ENCODE data around the gene THBS3. TPM values are rescaled to one million over a fixed set of nuclear protein-coding genes. Genes with fewer than 3 reads are reported as not detected.

The THBS3 gene
- total RNA-seq, 2 experiments from 2014 or later: 11.1 to 28.7 TPM

GRCh38 chr1:155188268-155188667 lies 19.4 kb downstream of the THBS3 start:
- Histone ChIP-seq H3K36me3 (ENCODE audit: insufficient read depth, low read length) (no peaks in the 10 kb centered on the region), H3K4me2 (ENCODE audit: low read length) (no peak overlapping the region), H4K20me1 (ENCODE audit: insufficient read depth, low read length) (no peaks in the 10 kb centered on the region), H3K4me1 (ENCODE audit: insufficient read depth, low read length, poor library complexity, severe bottlenecking) (peaks cover 24% of the 10 kb centered on the region), H3K79me2 (ENCODE audit: insufficient read depth, low read depth, low read length) (no peaks in the 10 kb centered on the region), H2AFZ (ENCODE audit: low read length) (no peak overlapping the region), H3K27ac (ENCODE audit: low read depth, low read length, poor library complexity, severe bottlenecking) (no peak overlapping the region), H3K4me3 (ENCODE audit: low read depth, low read length, poor library complexity, severe bottlenecking) (no peak overlapping the region), H3K9me3 (ENCODE audit: low read length) (no peaks in the 10 kb centered on the region), H3K9me2 (ENCODE audit: insufficient read depth, low read length) (no peaks in the 10 kb centered on the region)
- intact Hi-C loops (cut with micrococcal nuclease; ENCODE audit: unreplicated experiment): no loop called here
- ChIA-PET CTCF (ENCODE audit: unreplicated experiment) (no interaction called here), POLR2A (no interaction called here)
- DNase-seq (ENCODE audit: low spot score): no peak
- TF ChIP-seq, protein P1, sequence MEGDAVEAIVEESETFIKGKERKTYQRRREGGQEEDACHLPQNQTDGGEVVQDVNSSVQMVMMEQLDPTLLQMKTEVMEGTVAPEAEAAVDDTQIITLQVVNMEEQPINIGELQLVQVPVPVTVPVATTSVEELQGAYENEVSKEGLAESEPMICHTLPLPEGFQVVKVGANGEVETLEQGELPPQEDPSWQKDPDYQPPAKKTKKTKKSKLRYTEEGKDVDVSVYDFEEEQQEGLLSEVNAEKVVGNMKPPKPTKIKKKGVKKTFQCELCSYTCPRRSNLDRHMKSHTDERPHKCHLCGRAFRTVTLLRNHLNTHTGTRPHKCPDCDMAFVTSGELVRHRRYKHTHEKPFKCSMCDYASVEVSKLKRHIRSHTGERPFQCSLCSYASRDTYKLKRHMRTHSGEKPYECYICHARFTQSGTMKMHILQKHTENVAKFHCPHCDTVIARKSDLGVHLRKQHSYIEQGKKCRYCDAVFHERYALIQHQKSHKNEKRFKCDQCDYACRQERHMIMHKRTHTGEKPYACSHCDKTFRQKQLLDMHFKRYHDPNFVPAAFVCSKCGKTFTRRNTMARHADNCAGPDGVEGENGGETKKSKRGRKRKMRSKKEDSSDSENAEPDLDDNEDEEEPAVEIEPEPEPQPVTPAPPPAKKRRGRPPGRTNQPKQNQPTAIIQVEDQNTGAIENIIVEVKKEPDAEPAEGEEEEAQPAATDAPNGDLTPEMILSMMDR (conservative IDR thresholded peaks at IDR 0.05; ENCODE audit: low read length): no peak
- TF ChIP-seq EZH2phosphoT487 (IDR thresholded peaks at IDR 0.05; ENCODE audit: borderline replicate concordance, low read depth, low read length): no peak
- BruUV-seq (replicated peaks): no TSS peak

- DNase-seq (ENCODE audit: low spot score): no peak
- intact Hi-C loops (cut with micrococcal nuclease; ENCODE audit: unreplicated experiment): no loop called here
Measured at GRCh38 chr1:155187456-155187891, 20.2 kb downstream of the THBS3 start.

DNA sequence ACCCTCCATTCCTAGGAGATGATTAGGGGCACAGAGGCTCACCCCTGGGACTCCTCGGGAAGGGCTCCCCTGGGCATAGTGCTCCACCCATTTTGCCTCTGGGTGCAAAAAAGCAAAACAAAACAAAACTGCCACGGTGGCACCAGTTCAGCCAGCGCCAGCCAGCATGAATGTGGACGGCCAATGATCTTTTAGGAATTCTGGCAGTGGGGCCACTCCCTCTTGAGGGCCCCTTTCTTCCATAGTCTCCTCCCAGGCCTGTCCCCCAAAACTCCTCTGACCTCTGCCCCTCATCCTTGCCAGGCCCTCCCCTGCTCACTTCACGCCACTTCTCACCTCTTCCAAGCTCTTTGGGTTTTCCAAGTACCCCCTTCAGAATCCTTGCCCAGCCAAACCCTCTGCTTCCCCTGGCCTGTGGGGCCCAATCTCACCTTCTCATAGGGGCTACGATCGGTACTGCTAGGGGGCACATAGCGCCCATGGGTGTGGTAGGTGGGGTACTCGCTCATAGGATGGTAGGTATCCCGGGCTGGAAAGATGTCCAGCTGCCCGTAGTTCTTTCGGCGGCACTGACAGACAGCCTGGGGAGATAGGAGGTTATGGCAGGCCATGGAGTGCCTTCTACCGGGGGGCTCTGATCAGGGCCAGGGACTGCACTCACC lies 20.8 kb downstream of the THBS3 start:
- no peaks in the 10 kb centered on the region for H3K79me2 ChIP-seq (ENCODE audit: insufficient read depth, low read depth, low read length)
- H2AFZ ChIP-seq (ENCODE audit: low read length): no peak overlapping the region
- POLR2A ChIA-PET: no interaction called here
- H3K36me3 ChIP-seq (ENCODE audit: insufficient read depth, low read length): no peaks in the 10 kb centered on the region
- no peak overlapping the region for H3K27ac ChIP-seq (ENCODE audit: low read depth, low read length, poor library complexity, severe bottlenecking)
- no peaks in the 10 kb centered on the region for H3K9me3 ChIP-seq (ENCODE audit: low read length)
- no peak overlapping the region for H3K4me3 ChIP-seq (ENCODE audit: low read depth, low read length, poor library complexity, severe bottlenecking)
- DNase-seq (ENCODE audit: low spot score): no peak
- H3K4me2 ChIP-seq (ENCODE audit: low read length): no peak overlapping the region
- no peaks in the 10 kb centered on the region for H3K9me2 ChIP-seq (ENCODE audit: insufficient read depth, low read length)
- CTCF ChIA-PET (ENCODE audit: unreplicated experiment): no interaction called here
- intact Hi-C loops (cut with micrococcal nuclease; ENCODE audit: unreplicated experiment): no loop called here
- BruUV-seq (replicated peaks): no TSS peak
- peaks cover 20% of the 10 kb centered on the region for H3K4me1 ChIP-seq (ENCODE audit: insufficient read depth, low read length, poor library complexity, severe bottlenecking)
- no peaks in the 10 kb centered on the region for H4K20me1 ChIP-seq (ENCODE audit: insufficient read depth, low read length)
- TF ChIP-seq, protein P1 (conservative IDR thresholded peaks at IDR 0.05; ENCODE audit: low read length): no peak
- TF ChIP-seq EZH2phosphoT487 (IDR thresholded peaks at IDR 0.05; ENCODE audit: borderline replicate concordance, low read depth, low read length): no peak

More at GRCh38 chr1:155187456-155187891, 20.2 kb downstream of the THBS3 start:
- Histone ChIP-seq H3K36me3 (ENCODE audit: insufficient read depth, low read length) (no peaks in the 10 kb centered on the region), H3K4me3 (ENCODE audit: low read depth, low read length, poor library complexity, severe bottlenecking) (no peak overlapping the region), H2AFZ (ENCODE audit: low read length) (no peak overlapping the region), H3K27ac (ENCODE audit: low read depth, low read length, poor library complexity, severe bottlenecking) (no peak overlapping the region), H3K9me2 (ENCODE audit: insufficient read depth, low read length) (no peaks in the 10 kb centered on the region), H3K4me2 (ENCODE audit: low read length) (no peak overlapping the region), H4K20me1 (ENCODE audit: insufficient read depth, low read length) (no peaks in the 10 kb centered on the region), H3K79me2 (ENCODE audit: insufficient read depth, low read depth, low read length) (no peaks in the 10 kb centered on the region), H3K4me1 (ENCODE audit: insufficient read depth, low read length, poor library complexity, severe bottlenecking) (peaks cover 20% of the 10 kb centered on the region), H3K9me3 (ENCODE audit: low read length) (no peaks in the 10 kb centered on the region)
- ChIA-PET CTCF (ENCODE audit: unreplicated experiment) (no interaction called here), POLR2A (no interaction called here)
- no TSS peak for BruUV-seq (replicated peaks)
- TF ChIP-seq EZH2phosphoT487 (IDR thresholded peaks at IDR 0.05; ENCODE audit: borderline replicate concordance, low read depth, low read length): no peak
